ENCODE data around the gene MRM1.

MRM1 gene

DNA sequence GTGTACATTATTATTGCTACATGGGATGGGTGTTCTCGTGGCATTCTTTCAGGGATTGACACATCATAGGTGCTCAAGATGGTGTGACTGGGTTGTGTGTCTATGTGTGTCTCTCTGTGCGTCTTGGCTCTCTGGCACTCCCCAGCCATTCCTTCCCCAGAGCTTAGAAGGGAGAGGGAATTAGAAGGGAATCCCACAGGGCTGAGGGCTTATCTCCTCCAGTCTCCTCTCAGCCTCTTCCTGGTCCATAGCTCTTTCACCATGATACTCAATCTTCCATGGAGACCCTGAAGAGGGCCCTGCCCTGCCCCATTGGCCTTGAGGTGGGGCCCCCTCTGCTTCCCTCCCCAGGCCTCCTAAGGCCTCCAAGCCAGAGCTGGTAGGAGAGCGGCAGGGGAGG, 52.0 kb downstream of the MRM1 start:
- Mint-ChIP-seq H3K4me3 (no peak overlapping the region), H3K27ac (no peak overlapping the region), H3K4me1 (peaks cover 8% of the 10 kb centered on the region), H3K27me3 (peaks cover 80% of the 10 kb centered on the region), H3K36me3 (no peaks in the 10 kb centered on the region), H3K9me3 (no peaks in the 10 kb centered on the region)
- CTCF ChIA-PET: interaction anchor here (0.5 kb wide), 1 partner anchor 48 kb away, joined by 4 read pairs; no protein-coding TSS in a partner anchor
- no peak for DNase-seq

- Mint-ChIP-seq H3K27ac (no peak overlapping the region), H3K36me3 (no peaks in the 10 kb centered on the region)
- CTCF ChIA-PET: interaction anchor here (0.5 kb wide), 1 partner anchor 49 kb away, joined by 4 read pairs; no protein-coding TSS in a partner anchor
Observed at GRCh38 chr17:36653856-36654255, 52.5 kb downstream of the MRM1 start.

GRCh38 chr17:36655726-36656125, 54.3 kb downstream of the MRM1 start:
- Mint-ChIP-seq H3K27ac (no peak overlapping the region), H3K27me3 (peaks cover 80% of the 10 kb centered on the region), H3K9me3 (no peaks in the 10 kb centered on the region), H3K36me3 (no peaks in the 10 kb centered on the region), H3K4me3 (no peak overlapping the region), H3K4me1 (peaks cover 8% of the 10 kb centered on the region)
- CTCF ChIA-PET: interaction anchor here (1.5 to 1.6 kb wide), 2 partner anchors 30 to 51 kb away, joined by 4 read pairs; no protein-coding TSS in a partner anchor
- DNase-seq: no peak

More at GRCh38 chr17:36653856-36654255, 52.5 kb downstream of the MRM1 start:
- H3K27me3 Mint-ChIP-seq: peaks cover 80% of the 10 kb centered on the region
- peaks cover 8% of the 10 kb centered on the region for H3K4me1 Mint-ChIP-seq
- H3K4me3 Mint-ChIP-seq: no peak overlapping the region
- DNase-seq: no peak
- no peaks in the 10 kb centered on the region for H3K9me3 Mint-ChIP-seq

- no peak for DNase-seq
- Mint-ChIP-seq H3K4me3 (no peak overlapping the region), H3K27ac (no peak overlapping the region), H3K27me3 (peaks cover 75% of the 10 kb centered on the region), H3K36me3 (no peaks in the 10 kb centered on the region), H3K4me1 (peaks cover 8% of the 10 kb centered on the region), H3K9me3 (no peaks in the 10 kb centered on the region)
- CTCF ChIA-PET: interaction anchor here (0.9 kb wide), 1 partner anchor 37 kb away, joined by 3 read pairs; no protein-coding TSS in a partner anchor
Observed at GRCh38 chr17:36657390-36657762, 56.0 kb downstream of the MRM1 start.

GRCh38 chr17:36657763-36658490, 56.5 kb downstream of the MRM1 start:
- Mint-ChIP-seq H3K9me3 (no peaks in the 10 kb centered on the region), H3K27ac (no peak overlapping the region), H3K4me3 (no peak overlapping the region), H3K27me3 (peaks cover 74% of the 10 kb centered on the region), H3K36me3 (no peaks in the 10 kb centered on the region), H3K4me1 (peaks cover 8% of the 10 kb centered on the region)
- CTCF ChIA-PET: interaction anchor here (0.7 to 1.3 kb wide), 6 partner anchors 18 to 100 kb away, joined by 3 to 4 read pairs (median 3); no protein-coding TSS in a partner anchor
- peak; percentile 44 for DNase-seq

Data from activated naive CD4-positive, alpha-beta T cell treated with anti-CD3 and anti-CD28 coated beads, Interleukin-2, amount 10 ng/mL, durations not matched to agents 7 days and 5 days (primary cell).